NCI-H2227 (cell line): ENCODE measurements around the gene GNAI1.

Experiments used
- DNase-seq: peaks from one replicate; lab custom pipeline; 2025; ENCODE audit not compliant: unreplicated experiment; lab: John Stamatoyannopoulos, UW

The GNAI1 gene

DNA sequence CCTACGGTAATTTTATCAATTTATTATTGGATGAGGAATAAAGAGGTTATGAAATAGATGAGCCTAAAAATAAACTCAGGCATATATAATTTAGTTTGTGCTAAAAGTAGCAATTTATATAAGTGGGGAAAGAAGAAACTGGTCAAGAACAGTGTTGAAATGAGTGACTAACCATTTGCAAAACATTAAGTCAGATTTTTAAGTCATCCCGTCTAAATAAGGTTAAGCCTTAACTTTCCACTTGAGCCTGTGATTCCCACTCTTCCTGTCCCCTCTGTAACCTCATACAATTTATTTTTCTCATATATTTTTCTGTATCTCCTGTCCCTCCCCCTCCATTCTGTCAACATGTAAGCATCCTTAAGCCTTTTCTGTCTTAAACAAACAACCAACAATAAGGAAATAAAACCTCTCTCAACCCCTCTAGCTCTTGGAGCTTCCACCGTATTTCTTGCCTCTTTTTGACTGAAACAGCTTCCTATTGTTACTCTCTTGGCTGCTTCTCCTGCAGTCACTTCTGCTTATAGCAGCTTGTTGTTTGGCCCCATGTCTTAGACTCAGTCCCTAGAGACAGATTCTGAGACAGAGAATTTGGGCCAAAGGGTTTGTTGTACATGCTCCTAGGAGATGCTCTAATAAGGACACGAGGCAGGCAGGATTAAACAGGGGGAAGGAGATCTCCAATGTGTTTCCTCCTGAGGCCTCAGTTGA lies 109.7 kb downstream of the GNAI1 start:
- no peak for DNase-seq

DNA sequence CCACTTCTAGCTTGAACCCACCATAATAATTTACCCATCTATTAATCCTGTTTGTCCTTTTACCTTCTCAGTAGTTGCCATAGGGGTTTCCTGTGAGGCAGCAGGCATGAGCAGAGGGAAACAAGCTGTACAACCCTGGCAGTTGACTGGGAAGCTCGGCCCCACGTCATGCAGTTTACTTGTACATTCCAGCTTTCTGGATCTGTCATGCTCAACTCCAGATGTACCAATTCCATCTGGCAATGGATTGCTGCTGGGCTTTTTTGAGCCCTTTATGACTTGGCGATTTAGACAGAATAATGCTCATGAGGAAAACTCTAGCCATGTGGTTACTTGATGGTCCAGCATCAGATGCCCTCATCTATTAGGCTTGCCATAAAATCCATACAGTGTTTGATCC lies 112.5 kb downstream of the GNAI1 start:
- DNase-seq = no peak

DNA sequence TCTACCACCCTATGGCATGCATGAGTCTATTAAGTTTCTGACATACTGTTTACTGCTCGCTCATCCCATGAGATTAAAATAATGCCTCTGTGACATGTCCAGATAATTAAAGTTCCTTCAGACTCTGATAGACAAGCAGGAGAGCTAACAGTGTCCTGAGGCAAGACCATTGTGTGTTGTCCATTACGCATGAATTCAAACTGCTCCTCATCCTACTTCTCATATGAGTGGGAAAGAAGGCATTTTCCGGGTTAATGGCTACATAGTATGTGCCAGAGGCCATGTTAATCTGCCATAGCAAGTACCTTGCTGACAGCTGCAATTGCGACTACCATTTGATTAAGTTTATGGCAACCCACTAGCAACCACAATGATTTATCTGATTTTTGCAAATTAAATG lies 113.3 kb downstream of the GNAI1 start:
- no peak for DNase-seq

DNA sequence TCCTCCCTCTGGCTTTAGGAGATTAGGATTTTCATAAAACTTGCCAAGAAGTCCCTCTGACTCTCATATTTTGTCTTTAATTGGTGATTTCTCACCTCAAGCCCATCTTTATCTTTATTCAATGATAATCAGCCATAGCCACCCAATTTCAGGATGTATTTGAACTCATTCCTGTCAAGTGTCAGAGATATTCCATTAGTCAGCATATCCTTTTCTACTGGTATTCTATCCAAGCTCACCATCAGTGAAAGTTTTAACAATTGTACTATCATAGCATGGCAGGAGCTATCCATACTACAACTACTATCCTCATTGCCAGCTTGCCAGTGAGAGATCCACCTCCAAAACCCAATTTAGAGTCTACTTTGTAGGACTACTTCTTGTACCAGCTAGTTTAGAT lies 114.6 kb downstream of the GNAI1 start:
- DNase-seq = no peak

DNA sequence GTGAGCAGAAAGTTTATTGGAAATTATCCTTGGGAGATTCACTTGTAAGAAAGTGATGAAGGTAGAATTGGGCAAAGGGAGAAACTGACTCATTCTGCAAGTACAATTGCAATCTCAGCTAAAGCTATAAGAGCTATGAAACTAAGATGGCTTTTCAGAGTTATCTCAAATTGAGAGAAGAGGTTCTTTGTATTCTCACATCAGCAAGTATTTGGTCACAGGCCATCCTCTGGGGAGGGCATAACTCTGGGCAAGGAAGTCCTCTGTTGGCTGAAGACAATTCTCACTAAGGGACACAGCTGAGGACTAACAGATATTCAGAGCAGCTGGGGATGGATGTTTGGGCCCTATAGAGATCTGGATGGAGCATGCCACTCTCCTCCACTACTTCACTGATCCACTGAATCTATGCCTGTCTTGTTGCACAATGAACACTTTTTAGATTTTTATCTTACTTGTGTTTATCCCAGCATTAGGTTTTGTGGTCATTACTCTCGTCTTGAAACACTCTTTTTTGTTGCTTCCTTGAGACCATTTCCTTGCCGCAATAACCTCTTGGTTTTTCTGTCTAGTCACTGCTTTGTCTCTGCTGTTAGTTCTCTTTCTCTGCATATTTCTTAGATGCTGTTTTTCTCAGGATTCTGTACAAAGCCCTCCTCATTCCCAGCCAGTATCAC lies 115.1 kb downstream of the GNAI1 start:
- no peak for DNase-seq

DNA sequence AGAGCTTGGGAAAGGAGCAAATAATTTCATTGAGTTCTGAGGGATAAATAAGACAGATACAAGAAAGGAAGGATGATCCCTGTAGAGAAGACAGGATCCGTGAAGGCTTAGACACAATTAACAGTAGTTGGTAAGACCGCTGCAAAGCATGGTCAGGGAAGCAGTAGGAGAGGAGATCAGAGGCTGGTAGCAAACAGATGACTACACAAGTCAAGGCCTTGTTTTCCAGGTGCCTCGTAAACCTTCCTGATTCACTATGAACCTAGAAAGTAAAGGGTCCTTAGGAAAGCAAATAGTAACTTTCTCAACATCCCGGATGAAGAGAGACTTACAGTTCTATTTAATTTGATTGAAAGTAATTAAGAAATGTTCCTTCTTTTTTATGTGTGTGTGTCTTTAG lies 118.6 kb downstream of the GNAI1 start:
- no peak for DNase-seq

DNA sequence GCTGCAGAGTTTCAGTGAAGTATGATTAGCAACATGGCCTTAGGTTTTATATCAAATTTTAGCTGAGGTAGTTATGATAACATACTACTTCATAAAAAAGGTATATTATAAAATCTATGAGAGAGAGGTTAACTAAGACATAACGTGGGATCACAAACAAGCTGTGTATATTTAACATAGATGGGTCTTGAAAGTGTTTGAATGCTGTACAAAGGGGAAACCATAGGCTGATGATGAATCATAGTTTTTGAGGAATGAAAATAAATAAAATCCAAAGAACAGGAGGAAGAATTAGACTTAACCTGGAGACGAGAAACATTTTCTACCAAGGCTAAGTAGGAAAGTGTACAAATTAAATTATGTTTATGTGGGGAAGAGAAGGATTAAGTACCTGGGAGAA lies 119.0 kb downstream of the GNAI1 start:
- no peak for DNase-seq

DNA sequence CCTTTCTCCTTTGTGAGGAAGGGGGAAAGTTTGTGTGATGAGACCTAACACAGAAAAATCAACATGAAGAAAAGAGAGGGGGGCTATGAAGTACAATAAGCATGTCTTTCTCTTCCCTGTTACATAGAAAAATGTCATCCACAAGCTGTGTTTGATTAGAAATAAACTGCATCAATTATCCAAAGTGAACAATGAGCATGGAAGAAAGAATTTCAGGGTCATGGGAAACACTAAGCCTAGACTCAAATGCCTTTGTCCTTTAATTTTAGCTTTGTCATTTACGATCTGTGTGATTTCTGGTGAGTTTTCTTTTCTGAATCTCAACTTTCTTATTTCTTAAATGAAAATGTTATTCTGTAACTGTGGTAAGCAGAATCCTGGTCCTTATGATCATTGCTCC lies 121.0 kb downstream of the GNAI1 start:
- DNase-seq = no peak

DNA sequence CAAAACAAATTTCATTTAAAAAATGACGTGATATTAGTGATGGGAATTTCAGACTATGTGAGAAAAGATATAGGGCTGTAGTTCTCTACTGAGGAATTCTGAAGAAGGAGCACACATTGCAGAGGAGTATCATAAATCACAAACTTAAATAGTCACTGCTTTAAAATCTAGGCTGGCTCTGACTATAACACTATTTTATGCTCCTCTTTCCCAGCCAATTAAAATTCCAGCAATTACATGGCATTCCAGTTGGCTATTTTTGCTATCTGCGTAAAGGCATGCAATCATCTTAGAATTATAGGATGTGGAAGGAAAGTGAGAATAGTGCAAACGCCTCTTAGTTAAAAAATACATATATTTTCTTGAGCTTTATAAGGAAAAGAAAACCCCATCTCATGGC lies 123.1 kb downstream of the GNAI1 start:
- no peak for DNase-seq

DNA sequence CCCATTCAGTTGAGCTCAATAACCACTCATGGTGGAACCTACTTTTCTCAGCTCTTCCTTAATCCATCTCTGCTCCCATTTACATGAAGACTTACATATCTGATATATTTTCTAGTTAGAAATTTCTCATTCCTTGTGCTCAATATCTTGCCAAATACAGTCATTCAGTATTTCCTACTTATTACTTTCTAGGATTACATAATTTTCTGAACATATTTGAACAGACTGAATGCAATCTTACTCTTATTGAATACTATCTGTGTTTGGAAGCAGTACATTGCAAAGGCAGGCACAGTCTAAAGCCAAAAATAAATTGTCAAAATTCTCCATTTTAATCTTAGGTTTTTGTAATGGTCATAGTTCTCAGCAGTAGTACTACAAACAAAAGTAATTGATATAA lies 126.0 kb downstream of the GNAI1 start:
- no peak for DNase-seq

DNA sequence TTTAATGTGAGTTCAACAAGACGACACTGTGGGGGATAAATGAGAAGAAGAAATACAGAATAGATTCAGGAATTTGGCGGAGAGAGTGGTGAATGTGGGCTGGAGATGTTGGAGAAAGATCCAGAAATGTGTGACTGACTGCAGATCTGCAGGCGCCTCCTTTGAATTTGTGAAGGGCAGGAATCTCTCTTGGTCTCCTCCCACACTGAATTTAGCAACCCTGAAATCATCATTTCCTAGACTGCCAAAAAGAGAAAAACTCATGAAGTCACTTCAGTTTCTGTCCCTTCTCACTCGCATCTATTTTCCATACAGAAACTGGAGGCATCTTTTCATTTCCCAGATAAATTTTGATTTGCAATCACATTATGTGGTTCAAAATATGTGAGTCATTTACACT lies 128.7 kb downstream of the GNAI1 start:
- DNase-seq = no peak

DNA sequence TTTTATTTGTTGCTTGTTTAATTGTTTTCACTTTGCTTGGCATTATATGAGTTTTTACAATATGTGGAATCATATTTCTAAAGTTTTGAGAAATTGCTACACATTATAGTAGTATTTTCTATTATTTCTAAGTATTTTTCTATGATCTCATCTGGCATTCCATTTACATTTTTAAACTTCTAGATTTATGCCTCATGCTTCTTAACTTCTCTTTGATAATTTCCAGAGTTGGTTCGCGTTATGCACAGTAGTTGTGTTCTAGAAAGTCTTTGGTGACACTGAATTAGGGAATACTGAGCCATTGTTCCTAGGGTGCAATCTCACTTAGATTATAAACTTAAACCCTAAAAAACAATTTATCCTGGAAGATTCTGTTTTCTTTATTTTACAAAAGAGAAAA lies 129.2 kb downstream of the GNAI1 start:
- no peak for DNase-seq

DNA sequence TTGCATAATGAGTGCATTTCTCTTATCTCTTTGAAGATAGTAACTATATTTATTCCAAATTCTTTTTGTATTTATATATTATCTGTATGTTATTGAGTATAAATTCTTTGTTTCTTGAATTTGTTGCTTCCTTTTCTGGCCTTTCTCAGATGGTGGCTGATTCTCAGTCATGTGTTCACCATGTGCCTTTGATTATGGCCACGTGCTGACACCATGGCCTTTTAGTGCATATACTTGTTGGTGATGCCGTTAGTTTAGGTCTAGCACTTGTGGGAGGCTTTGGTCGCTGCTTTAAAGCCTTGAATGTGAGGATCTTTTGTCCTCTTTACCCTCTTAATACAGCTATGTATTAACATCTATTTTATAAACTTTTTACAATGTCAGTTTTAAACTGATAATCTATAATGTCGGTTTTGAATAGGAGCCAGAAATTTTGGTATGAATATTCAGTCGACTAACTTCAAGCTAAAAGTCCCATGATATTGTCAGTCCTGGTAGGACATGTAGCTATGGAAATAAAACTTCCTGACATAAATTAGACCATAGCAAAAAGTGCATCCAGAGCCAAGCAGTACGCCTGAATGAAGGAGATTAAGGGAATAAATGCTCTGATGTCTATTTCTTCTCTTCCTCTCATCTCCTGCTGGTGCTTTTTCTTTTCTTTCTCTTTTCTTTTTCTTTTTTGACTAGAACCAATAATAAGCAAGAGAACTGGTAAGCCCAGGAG lies 130.3 kb downstream of the GNAI1 start:
- no peak for DNase-seq

DNA sequence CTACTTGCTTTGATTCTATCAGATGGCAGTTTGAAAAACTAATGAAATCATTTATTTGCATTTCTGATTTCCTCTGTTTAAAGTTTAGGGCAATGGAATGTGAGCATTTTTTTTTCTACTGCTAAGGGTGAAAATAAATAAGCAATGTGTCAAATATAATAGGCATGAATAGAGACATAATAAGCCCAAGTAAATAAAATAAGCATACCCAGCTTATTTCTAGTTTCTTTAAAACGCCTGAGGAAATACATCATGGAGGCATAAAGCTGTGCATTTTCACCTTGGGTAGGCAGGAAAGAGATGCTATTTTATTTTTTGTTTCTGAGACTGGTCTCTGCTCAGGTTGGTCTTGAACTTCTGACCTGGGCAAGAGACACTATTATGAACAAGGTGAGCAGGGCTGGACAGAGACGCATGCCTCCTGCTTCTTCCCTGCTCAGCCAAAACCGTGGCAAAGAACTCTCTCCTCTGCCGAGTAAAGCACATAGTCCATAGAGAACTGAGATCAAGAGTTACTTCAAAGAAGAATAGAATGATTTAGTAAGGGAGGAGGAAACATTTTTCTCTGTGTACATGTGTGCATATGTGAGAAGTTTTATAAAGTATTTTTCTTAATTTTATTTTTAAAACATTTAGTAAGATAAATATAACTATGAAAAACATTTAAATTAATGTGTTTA lies 138.1 kb downstream of the GNAI1 start:
- no peak for DNase-seq

DNA sequence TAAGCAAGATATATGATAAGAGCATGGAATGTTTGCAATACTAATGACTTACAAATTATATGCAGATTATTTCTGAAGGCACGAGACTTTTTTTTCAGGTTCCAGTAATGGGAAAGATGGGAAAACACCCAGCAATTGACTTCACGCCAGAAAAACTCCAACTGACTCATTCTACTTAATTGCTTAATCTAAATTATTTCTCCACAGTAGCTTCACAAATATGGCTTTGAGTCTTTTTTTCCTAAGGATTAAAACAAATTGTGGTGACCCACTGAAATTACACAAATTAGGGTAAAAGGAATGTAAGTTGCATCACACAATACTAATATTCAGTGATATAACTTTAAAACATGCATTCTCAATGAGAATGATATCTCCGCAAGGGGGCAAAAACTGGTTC lies 138.7 kb downstream of the GNAI1 start:
- no peak for DNase-seq

DNA sequence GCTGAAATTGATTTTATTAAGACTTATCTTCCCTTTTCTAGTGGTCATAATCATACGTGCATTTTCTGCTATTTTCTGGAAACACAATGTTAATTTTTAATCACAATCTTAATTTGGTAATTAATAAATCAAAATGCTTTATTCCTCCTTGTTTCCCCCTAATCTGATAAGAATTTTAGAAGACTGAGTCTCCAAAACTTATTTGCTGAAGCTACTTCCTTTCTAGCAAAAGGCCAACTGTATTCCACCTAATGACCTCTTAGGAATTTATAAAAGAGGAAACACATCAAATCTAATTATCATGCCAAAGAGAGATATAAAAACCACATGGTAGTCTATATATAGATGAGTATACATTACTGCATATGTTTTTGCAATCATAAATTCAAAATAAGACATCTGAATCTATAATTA lies 140.6 kb downstream of the GNAI1 start:
- no peak for DNase-seq
